Activated CD8-positive, alpha-beta memory T cell treated with anti-CD3 and anti-CD28 coated beads for 36 hours (primary cell): Measurements from ENCODE around the gene MFF. TPM values are rescaled to one million over a fixed set of nuclear protein-coding genes. Genes with fewer than 3 reads are reported as not detected.
"Not testable (repeated sequence)": the region's sequence is repeated elsewhere in the genome, so short reads cannot be mapped to it uniquely, and the experiment has no call there.

Source experiments
- CTCF ChIA-PET: fragments of 350-600 bp; sonication (Branson Sonifier 250); formaldehyde crosslinking; loops from one replicate; lab custom pipeline; 2021; ENCODE audit warnings: antibody characterized with exemption; lab: Charles Lee
- POLR2A ChIA-PET: fragments of 350-600 bp; sonication (Branson Sonifier 250); formaldehyde crosslinking; loops from one replicate; lab custom pipeline; 2021; ENCODE audit warnings: antibody characterized with exemption; lab: Charles Lee
- total RNA-seq, 2 experiments: library from RNA; stranded (reverse); gene quantifications; one replicate each; pipeline ENCODE4 v1.2.3, GENCODE V29; 2021

Gene MFF
- total RNA-seq, 2 experiments from 2014 or later, result 68.8 to 69.5 TPM

- ChIA-PET POLR2A (no interaction called here), CTCF (no interaction called here)
These were observed 45.0 kb downstream of the MFF start for GRCh38 chr2:227370092-227370491.

- POLR2A ChIA-PET, result no interaction called here
- CTCF ChIA-PET, result no interaction called here
These were observed 45.8 kb downstream of the MFF start for GRCh38 chr2:227370791-227371312.

GRCh38 chr2:227373389-227373788 is 48.3 kb downstream of the MFF start:
- POLR2A ChIA-PET, result no interaction called here
- CTCF ChIA-PET, result interaction anchor here (0.7 kb wide), 1 partner anchor 209 kb away, joined by 3 read pairs; the partner anchor contains the start of genes COL4A3 and COL4A4

- CTCF ChIA-PET, result interaction anchor here (0.7 to 1.2 kb wide), 4 partner anchors 48 to 1271 kb away, joined by 3 to 4 read pairs (median 3); partner anchors contain the start of genes COL4A3 and COL4A4
- POLR2A ChIA-PET, result interaction anchor here (0.6 kb wide), 1 partner anchor 340 kb away, joined by 6 read pairs; no protein-coding TSS in a partner anchor
These were observed 49.1 kb downstream of the MFF start for GRCh38 chr2:227374158-227374557.

GRCh38 chr2:227376656-227377396 is 51.8 kb downstream of the MFF start:
- POLR2A ChIA-PET, result no interaction called here
- CTCF ChIA-PET, result no interaction called here

- CTCF ChIA-PET, result no interaction called here
These were observed 52.7 kb downstream of the MFF start for GRCh38 chr2:227377467-227378351.

GRCh38 chr2:227378371-227378782 is 53.3 kb downstream of the MFF start:
- POLR2A ChIA-PET, result no interaction called here
- CTCF ChIA-PET, result no interaction called here

More at GRCh38 chr2:227377467-227378351, 52.7 kb downstream of the MFF start:
- POLR2A ChIA-PET, result no interaction called here

GRCh38 chr2:227379095-227379494 is 54.0 kb downstream of the MFF start, which contains the start of gene TM4SF20:
TSS of gene TM4SF20 (minus strand) at chr2:227379306. CDS start at chr2:227379268, 38 bp downstream.
- POLR2A ChIA-PET, result no interaction called here
- CTCF ChIA-PET, result no interaction called here

- POLR2A ChIA-PET, CTCF ChIA-PET: not testable (repeated sequence)
These were observed 57.3 kb downstream of the MFF start for GRCh38 chr2:227382241-227382835.

- POLR2A ChIA-PET, result no interaction called here
- CTCF ChIA-PET, result no interaction called here
These were observed 58.6 kb downstream of the MFF start for GRCh38 chr2:227383686-227384085.

GRCh38 chr2:227386630-227387029 is 61.6 kb downstream of the MFF start:
- POLR2A ChIA-PET, result no interaction called here
- CTCF ChIA-PET, result no interaction called here

GRCh38 chr2:227387583-227387982 is 62.5 kb downstream of the MFF start, which contains the start of gene SCYGR1:
TSS of gene SCYGR1 (minus strand) at chr2:227387949. CDS start at chr2:227387949, 0 bp downstream.
- CTCF ChIA-PET, result interaction anchor here (1.0 kb wide), 1 partner anchor 18 kb away, joined by 3 read pairs; no protein-coding TSS in a partner anchor
- POLR2A ChIA-PET, result not testable (repeated sequence)

- ChIA-PET POLR2A (no interaction called here), CTCF (interaction anchor here (1.0 kb wide), 1 partner anchor 17 kb away, joined by 3 read pairs; no protein-coding TSS in a partner anchor)
These were observed 63.5 kb downstream of the MFF start for GRCh38 chr2:227388537-227389011.

- ChIA-PET POLR2A (no interaction called here), CTCF (no interaction called here)
These were observed 64.2 kb downstream of the MFF start for GRCh38 chr2:227389231-227389630.

- ChIA-PET POLR2A (no interaction called here), CTCF (no interaction called here)
These were observed 64.6 kb downstream of the MFF start for GRCh38 chr2:227389661-227390060.

GRCh38 chr2:227390468-227391256 is 65.6 kb downstream of the MFF start:
- POLR2A ChIA-PET, result no interaction called here
- CTCF ChIA-PET, result no interaction called here

GRCh38 chr2:227394401-227394800 is 69.3 kb downstream of the MFF start:
- POLR2A ChIA-PET, result no interaction called here
- CTCF ChIA-PET, result interaction anchor here (1.1 kb wide), 1 partner anchor 11 kb away, joined by 3 read pairs; no protein-coding TSS in a partner anchor

- CTCF ChIA-PET, result no interaction called here
- POLR2A ChIA-PET, result no interaction called here
These were observed 70.5 kb downstream of the MFF start for GRCh38 chr2:227395556-227395955.
